ENCODE measurements around the gene ANKRD18A. TPM values are rescaled to one million over a fixed set of nuclear protein-coding genes. Genes with fewer than 3 reads are reported as not detected.

Gene ANKRD18A
- total RNA-seq, 1 donor from 2014 or later, result 11.8 TPM

GRCh38 chr9:38529317-38529716 is 91.1 kb downstream of the ANKRD18A start:
- DNase-seq (ENCODE audit: low spot score), result no peak

GRCh38 chr9:38527503-38527902 is 92.9 kb downstream of the ANKRD18A start:
- no peak for DNase-seq (ENCODE audit: low spot score)

- no peak for DNase-seq (ENCODE audit: low spot score)
Observed at GRCh38 chr9:38526591-38526990, 93.8 kb downstream of the ANKRD18A start.

- no peak for DNase-seq (ENCODE audit: low spot score)
Observed at GRCh38 chr9:38523121-38523520, 97.3 kb downstream of the ANKRD18A start.

GRCh38 chr9:38521762-38522161 is 98.6 kb downstream of the ANKRD18A start:
- no peak for DNase-seq (ENCODE audit: low spot score)

Other genes starting within 250 kb of the ANKRD18A start
- gene ALDH1B1, start 227.9 kb downstream of the ANKRD18A start, total RNA-seq, result 146 TPM
- 6.3 TPM for gene IGFBPL1, start 196.1 kb downstream of the ANKRD18A start, total RNA-seq
- gene FAM240B, start 99.5 kb upstream of the ANKRD18A start, total RNA-seq, result not detected

Data from mucosa of gallbladder (tissue), 1 donor.